GM21723 (cell line): ENCODE results near the gene HS6ST3.

Source experiments
- ATAC-seq: cut with Tn5 transposase; IDR thresholded peaks from one replicate; pipeline ENCODE4 v1.9.1; 2021; ENCODE audit warnings: mild to moderate bottlenecking, moderate library complexity; ENCODE audit not compliant: unreplicated experiment

The HS6ST3 gene

DNA sequence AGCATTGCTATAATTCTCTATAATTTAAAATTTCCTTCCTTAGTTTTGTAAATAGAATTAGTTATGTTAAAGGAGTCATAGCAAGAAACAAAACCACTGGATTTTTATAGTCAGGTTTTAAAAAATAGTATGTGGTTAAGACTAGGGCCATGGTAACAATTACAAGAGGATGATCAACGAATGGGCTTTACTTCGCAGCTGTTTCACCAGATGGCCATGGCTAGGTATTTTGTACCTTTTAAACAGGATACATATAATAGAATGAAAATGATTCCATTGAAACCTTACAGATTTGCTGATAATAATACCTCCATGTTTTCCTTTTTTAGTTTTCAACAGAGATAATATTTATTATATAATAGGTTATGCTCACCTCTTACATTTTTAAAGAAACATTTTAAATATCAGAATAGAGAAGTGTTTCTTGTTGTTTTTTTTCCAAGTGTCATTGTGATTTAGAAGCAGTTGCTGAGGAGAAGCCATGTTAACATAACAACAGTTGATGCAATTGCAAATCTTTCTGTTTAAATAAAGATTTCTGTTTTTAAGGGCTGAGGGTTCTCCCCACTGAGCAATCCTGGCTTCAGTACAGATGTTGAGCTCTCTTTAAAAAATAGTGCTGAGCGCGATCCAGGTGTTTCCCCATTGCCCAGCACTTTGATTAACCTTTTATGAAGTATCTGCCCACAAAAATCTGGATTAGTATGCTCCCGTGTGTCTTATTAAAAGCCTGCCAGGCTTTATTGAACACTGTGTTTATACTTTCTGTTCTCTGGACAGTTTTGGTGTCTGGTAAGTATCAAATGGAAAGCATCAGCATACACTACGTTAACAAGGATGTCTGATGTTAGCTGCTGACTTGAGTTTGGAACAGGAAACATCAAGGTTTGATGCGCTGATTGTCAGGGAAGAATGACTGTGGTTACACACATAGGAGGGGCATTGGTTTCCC is 205.3 kb downstream of the HS6ST3 start:
- ATAC-seq = no peak

- no peak for ATAC-seq
Measured at GRCh38 chr13:96297360-96297759, 207.5 kb downstream of the HS6ST3 start.

DNA sequence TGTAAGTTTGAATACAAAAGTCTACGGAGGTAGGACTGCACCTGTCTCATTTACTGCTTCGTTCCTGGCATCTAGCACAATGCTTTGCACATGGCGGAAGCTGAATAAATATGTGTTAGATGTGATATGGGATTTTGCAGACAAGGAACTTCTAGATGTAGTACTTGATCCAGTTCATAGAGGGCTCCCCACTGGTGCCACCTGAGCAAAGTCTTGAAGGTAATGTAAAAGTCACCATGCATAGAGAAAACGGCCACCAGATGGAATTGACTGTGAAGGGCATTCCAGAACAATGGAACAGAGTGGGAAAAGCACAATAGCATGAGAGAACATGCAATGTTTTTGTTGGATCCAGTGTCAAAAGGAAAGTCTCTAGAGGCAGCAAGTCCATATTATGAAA is 209.3 kb downstream of the HS6ST3 start:
- no peak for ATAC-seq

GRCh38 chr13:96308568-96308967 is 218.7 kb downstream of the HS6ST3 start:
- no peak for ATAC-seq

DNA sequence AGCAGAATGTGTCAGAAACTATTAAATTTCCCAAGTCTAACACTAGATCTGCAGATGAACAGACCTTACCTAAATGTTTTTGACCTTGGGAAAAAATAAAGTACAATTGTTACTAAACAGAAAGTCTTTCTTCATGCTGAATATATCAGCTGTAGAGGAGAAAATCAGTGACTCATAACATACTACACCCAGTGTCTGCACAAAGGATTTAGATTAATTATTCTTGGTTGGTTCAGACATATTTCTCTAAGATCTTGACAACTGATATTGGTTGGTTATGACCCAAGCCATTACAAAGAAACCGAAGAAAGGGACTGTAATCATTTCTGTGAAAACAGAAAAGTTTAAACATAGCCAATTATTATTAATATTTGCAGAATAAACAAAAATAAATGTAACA is 225.1 kb downstream of the HS6ST3 start:
- no peak for ATAC-seq

- ATAC-seq = no peak
Measured at GRCh38 chr13:96338030-96338429, 248.1 kb downstream of the HS6ST3 start.

GRCh38 chr13:96342286-96342685 is 252.4 kb downstream of the HS6ST3 start:
- ATAC-seq = no peak

- ATAC-seq = no peak
Measured at GRCh38 chr13:96342852-96343465, 253.1 kb downstream of the HS6ST3 start.

DNA sequence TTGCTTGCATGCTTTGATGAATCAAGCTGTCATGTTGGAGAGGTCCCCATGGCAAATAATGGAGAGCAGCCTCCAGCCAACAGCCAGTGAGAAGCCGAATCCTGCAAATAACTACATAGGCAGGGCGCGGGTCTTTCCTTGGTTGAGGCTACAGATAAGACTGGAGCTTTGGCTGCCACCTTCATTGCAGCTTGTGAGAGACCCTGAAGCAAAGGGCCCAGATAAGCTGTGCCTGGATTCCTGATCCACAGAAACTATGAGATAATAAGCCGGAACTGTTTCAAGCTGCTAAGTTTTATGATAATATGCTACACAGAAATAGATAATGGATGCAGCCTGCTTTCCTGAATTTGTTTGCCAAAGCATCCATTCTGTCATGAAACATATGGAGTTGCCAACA is 257.0 kb downstream of the HS6ST3 start:
- no peak for ATAC-seq

- no peak for ATAC-seq
Measured at GRCh38 chr13:96373597-96373996, 283.7 kb downstream of the HS6ST3 start.

GRCh38 chr13:96377835-96378234 is 287.9 kb downstream of the HS6ST3 start:
- no peak for ATAC-seq

DNA sequence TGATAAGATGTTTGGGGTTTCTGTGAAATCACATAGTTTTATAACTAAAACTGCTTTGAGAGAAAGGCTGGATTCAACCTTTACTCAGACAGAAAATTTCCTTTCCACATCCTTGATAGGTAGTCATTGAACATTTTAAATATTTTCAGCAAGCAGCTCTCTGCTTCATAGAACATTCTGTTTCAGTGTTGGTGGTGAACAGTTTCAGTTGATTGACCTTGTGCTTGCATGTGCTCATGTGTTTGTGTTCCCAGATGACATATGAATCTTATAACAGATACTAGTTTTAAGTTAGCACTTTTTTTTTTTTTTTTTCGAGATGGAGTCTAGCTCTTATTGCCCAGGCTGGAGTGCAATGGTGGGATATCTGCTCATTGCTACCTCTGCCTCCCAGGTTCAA is 290.1 kb downstream of the HS6ST3 start:
- ATAC-seq = no peak

GRCh38 chr13:96381681-96382080 is 291.8 kb downstream of the HS6ST3 start:
- no peak for ATAC-seq

DNA sequence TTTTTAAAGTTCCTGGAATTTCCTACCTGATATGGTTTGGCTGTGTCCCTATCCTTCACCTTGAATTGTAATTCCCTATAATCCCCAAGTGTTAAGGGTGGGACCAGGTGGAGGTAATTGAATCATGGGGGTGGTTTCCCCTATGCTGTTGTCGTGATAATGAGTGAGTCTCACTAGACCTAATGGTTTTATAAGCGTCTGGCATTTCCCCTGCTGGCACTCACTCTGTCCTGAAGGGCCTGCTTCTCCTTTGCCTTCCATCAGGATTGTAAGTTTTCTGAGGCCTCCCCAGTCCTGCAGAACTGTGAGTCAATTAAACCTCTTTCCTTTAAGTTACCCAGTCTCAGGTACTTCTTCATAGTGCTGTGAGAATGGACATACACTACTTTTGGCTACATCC is 298.7 kb downstream of the HS6ST3 start:
- ATAC-seq = no peak

GRCh38 chr13:96391606-96392005 is 301.7 kb downstream of the HS6ST3 start:
- no peak for ATAC-seq

- ATAC-seq = no peak
Measured at GRCh38 chr13:96397807-96398206, 307.9 kb downstream of the HS6ST3 start.

- ATAC-seq = no peak
Measured at GRCh38 chr13:96398486-96398885, 308.6 kb downstream of the HS6ST3 start.

DNA sequence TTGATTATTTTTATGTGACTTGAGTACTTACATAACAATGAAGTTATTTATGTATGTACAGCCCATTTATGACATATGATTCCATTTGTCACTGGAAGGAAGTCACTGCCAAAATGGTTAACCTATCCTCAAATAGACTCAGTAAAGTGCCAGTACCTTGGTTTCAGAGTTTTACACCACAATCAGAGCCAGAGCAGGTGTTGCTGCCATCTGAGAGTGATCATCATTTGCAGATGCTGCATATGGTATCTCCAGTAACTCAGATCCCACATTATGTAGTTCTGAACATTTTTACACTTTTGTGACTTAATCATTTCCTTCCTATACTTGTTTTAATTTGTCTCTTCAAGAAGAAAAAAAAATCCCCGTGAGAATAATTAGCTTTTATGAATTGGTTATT is 313.3 kb downstream of the HS6ST3 start:
- ATAC-seq = no peak

- ATAC-seq = no peak
Measured at GRCh38 chr13:96403651-96404050, 313.7 kb downstream of the HS6ST3 start.

DNA sequence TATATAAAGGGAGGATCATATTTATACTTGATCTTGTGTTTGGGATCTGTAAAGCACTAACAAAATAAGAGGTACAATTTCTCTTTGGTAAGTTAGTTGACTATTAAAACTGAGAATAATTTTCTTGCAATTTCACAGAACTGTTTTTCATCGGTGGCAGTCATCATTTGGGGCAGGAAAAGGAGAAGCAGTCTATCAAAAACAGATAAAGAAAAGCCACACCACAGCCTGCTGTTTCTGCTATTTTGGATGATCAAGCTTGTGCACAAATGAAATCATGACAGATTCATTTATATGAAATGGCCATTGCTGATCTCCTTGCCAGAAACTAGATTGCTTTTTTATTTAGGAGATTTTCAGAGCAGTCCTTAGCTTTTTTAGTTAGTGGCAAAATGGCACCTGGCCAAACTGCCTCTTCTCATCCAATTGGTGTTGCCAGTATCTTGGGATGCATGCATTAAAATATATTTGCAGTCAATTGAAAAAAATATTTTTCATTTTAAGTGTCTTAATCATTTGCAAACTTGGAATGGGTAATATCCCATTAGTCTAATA is 326.0 kb downstream of the HS6ST3 start:
- no peak for ATAC-seq

- ATAC-seq = no peak
Measured at GRCh38 chr13:96417939-96418685, 328.2 kb downstream of the HS6ST3 start.
